K562 (cell line): ENCODE measurements around the gene FAM174C. TPM values are rescaled to one million over a fixed set of nuclear protein-coding genes. Genes with fewer than 3 reads are reported as not detected.

Experiments used
- ASH1L ChIP-seq: fragments of 450-650 bp; IDR thresholded peaks from 2 replicates; pipeline ENCODE4 v1.6.1; 2018; ENCODE audit warnings: borderline replicate concordance, mild to moderate bottlenecking, low read depth; ENCODE audit not compliant: partially characterized antibody
- CBFA2T3 ChIP-seq: fragments of 450-650 bp; IDR thresholded peaks from 2 replicates; pipeline ENCODE4 v1.6.1; 2017
- CBX8 ChIP-seq: fragments of 200-600 bp; sonication (generic); IDR thresholded peaks from 2 replicates; pipeline ENCODE4 v1.6.1; 2012; ENCODE audit warnings: borderline replicate concordance, mixed run types, low read depth, mild to moderate bottlenecking, moderate library complexity, mixed read lengths, low read length, control low read depth, inconsistent platforms; ENCODE audit not compliant: poor library complexity, severe bottlenecking; ENCODE audit errors: extremely low read depth
- DIDO1 ChIP-seq: fragments of 450-650 bp; IDR thresholded peaks from 2 replicates; pipeline ENCODE4 v1.6.1; 2016; ENCODE audit warnings: low read depth, missing biosample characterization, missing genetic modification characterization
- GABPA ChIP-seq: fragments of 200-800 bp; sonication (Bioruptor generic); conservative IDR thresholded peaks from 2 replicates; pipeline ENCODE4 v1.6.1; 2016; ENCODE audit warnings: low read depth, missing genetic modification characterization, missing compliant biosample characterization
- ILK ChIP-seq: fragments of 450-650 bp; IDR thresholded peaks from 2 replicates; pipeline ENCODE4 v1.6.1; 2016; ENCODE audit warnings: missing genetic modification characterization, low read depth, mild to moderate bottlenecking, missing compliant biosample characterization, moderate library complexity, borderline replicate concordance
- KDM5B ChIP-seq: fragments of 200-600 bp; sonication (generic); IDR thresholded peaks from 2 replicates; pipeline ENCODE4 v1.6.1; 2012; ENCODE audit warnings: low read depth, mild to moderate bottlenecking, moderate library complexity, low read length, control low read depth, inconsistent platforms; ENCODE audit not compliant: insufficient replicate concordance
- NFIC ChIP-seq: fragments of 450-650 bp; IDR thresholded peaks from 2 replicates; pipeline ENCODE4 v1.6.1; 2017; ENCODE audit warnings: mild to moderate bottlenecking, inconsistent platforms
- NR3C1 ChIP-seq: sonication (generic); formaldehyde crosslinking; IDR thresholded peaks from 2 replicates; pipeline ENCODE4 v1.8.1; 2022; ENCODE audit warnings: missing genetic modification reagents
- PHF8 ChIP-seq: fragments of 200-600 bp; sonication (generic); IDR thresholded peaks from 2 replicates; pipeline ENCODE4 v1.6.1; 2012; ENCODE audit warnings: mixed run types, mild to moderate bottlenecking, inconsistent platforms, low read length, moderate library complexity, borderline replicate concordance
- POLR2A ChIP-seq: fragments of 450-650 bp; conservative IDR thresholded peaks from 2 replicates; pipeline ENCODE4 v1.6.1; 2016
- RBBP5 ChIP-seq: fragments of 200-600 bp; sonication (generic); IDR thresholded peaks from 2 replicates; pipeline ENCODE4 v1.6.1; 2012; ENCODE audit warnings: borderline replicate concordance, mild to moderate bottlenecking, low read length, control low read depth, inconsistent platforms; ENCODE audit not compliant: insufficient read depth, poor library complexity, severe bottlenecking
- ZBTB17 ChIP-seq: fragments of 450-650 bp; formaldehyde crosslinking; IDR thresholded peaks from 2 replicates; pipeline ENCODE4 v1.4.0; 2020; ENCODE audit warnings: mild to moderate bottlenecking
- ZBTB33 ChIP-seq: sonication (generic); formaldehyde crosslinking; IDR thresholded peaks from 2 replicates; pipeline ENCODE4 v1.8.1; 2023; ENCODE audit warnings: mild to moderate bottlenecking, missing genetic modification reagents
- ZBTB40 ChIP-seq, 2 experiments: fragments of 450-650 bp in 1 of 2; sonication (generic) in 1 of 2; formaldehyde crosslinking in 1 of 2; IDR thresholded peaks; 2 replicates each; pipeline versions ENCODE4 v1.7.1 to v1.9.0; 2016 to 2022; ENCODE audit warnings: inconsistent platforms in 1 of 2, mild to moderate bottlenecking in 1 of 2, missing genetic modification reagents in 1 of 2
- polyA plus RNA-seq, 8 experiments: library from polyadenylated mRNA; depleted of rRNA in 4 of 8; stranded (reverse) in 5 of 8; unstranded in 3 of 8; fragments of >200 nt; fragmentation: Nextera tagmentation in 2 of 8; fragmentation: Illumina TruSeq in 1 of 8; extraction: Ambion mirVana in 2 of 8; extraction: Trizol in 1 of 8; gene quantifications; 2 replicates each; pipeline versions ENCODE4 v1.2.1 to v1.2.3, GENCODE V29; 2011 to 2014; ENCODE audit warnings: inconsistent platforms in 1 of 8, missing spikeins in 1 of 8
- total RNA-seq, 7 experiments: library from RNA; depleted of rRNA in 6 of 7; stranded (reverse); fragments of >200 nt in 6 of 7; fragmentation: Illumina TruSeq in 2 of 7; extraction: Trizol in 2 of 7; gene quantifications; 2 replicates each; pipeline versions ENCODE4 v1.2.1 to v1.2.3, GENCODE V29; 2011 to 2021; ENCODE audit warnings: low replicate concordance in 1 of 7
- TF ChIP-seq, protein P1 (sequence below): fragments of 450-650 bp; IDR thresholded peaks from 2 replicates; pipeline ENCODE4 v1.6.1; 2016

FAM174C gene
- total and polyA plus RNA-seq, 9 of the 15 experiments (the other 6 are each of a cell fraction or from before 2014, with no cell fraction given), result 0.66 to 89.6 (median 20.3) TPM

DNA sequence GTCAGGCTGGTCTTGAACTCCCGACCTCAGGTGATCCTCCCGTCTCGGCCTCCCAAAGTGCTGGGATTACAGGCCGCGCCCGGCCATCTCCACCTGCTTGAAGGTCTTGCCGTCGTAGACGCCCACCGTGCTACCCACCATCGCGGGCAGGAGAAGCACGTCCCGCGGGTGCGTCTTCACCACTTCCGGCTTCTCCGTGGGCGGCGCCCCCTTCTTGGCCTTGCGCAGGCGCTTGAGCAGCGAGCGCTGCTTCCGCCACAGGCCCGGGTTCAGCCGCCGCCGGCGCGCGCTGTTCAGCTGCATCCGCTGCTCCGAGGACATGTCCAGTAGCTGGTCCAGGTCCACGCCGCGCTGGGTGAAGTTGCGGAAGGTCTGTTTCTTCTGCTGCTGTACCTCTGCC is 32.0 kb downstream of the FAM174C start (continued):
- TF ChIP-seq KDM5B (peak; percentile 49), CBX8 (no peak), NR3C1 (CRISPR knock-in tag) (no peak), ILK (no peak), GABPA (tag) (peak; percentile 76), ZBTB17 (no peak), DIDO1 (tag) (no peak), ZBTB33 (CRISPR knock-in tag) (peak; percentile 60), NFIC (0 out of 2 replicates have a peak, but pooled peaks have one; percentile 15), POLR2A (peak; percentile 73), ASH1L (no peak), PHF8 (peak; percentile 55; the same call in 1 of the 2 replicates), ZBTB40 (IDR thresholded peaks at IDR 0.05) (peak; percentile 55; the same call in 1 of the 2 replicates), ZBTB40 (CRISPR knock-in tag; IDR thresholded peaks at IDR 0.05) (no peak), CBFA2T3 (no peak), RBBP5 (peak; percentile 28)
- TF ChIP-seq, protein P1, sequence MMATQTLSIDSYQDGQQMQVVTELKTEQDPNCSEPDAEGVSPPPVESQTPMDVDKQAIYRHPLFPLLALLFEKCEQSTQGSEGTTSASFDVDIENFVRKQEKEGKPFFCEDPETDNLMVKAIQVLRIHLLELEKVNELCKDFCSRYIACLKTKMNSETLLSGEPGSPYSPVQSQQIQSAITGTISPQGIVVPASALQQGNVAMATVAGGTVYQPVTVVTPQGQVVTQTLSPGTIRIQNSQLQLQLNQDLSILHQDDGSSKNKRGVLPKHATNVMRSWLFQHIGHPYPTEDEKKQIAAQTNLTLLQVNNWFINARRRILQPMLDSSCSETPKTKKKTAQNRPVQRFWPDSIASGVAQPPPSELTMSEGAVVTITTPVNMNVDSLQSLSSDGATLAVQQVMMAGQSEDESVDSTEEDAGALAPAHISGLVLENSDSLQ, result no peak
